ENCODE data around the gene LPP.

The LPP gene

GRCh38 chr3:188482929-188483328 lies 329.0 kb downstream of the LPP start:
- no peak for TF ChIP-seq REST (IDR thresholded peaks at IDR 0.05; ENCODE audit: insufficient read depth in 1 of 2, low read depth in 2 of 2, low read length in 2 of 2)
- TF ChIP-seq FOXP2 (optimal IDR thresholded peaks at IDR 0.05; ENCODE audit: borderline replicate concordance, extremely low read depth, extremely low read length, insufficient read depth): no peak

DNA sequence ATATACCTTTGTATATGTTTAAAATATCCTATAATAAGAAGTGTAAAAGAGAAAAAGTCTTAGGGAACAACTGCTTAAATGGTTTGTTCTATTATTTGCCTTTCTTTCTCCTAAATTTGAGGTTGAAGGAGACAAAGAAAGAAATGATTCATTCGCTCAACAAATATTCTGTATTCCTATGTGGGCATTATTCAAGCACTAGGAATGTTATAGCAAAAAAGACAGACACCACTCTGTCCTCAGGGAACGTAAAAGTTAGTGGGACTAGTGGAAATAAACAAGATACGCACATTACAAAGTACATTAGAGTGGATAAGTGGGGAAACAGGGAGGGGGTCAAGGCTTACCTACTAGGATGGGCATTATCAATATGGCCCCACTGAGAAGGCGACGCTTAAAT lies 332.2 kb downstream of the LPP start:
- TF ChIP-seq POLR2AphosphoS5 (IDR thresholded peaks at IDR 0.05; ENCODE audit: low read depth, low read length) (no peak), SIN3A (IDR thresholded peaks at IDR 0.05; ENCODE audit: borderline replicate concordance, insufficient read depth, low read length) (no peak), TAF1 (IDR thresholded peaks at IDR 0.05; ENCODE audit: borderline replicate concordance, insufficient read depth, low read length) (no peak), REST (IDR thresholded peaks at IDR 0.05; ENCODE audit: insufficient read depth in 1 of 2, low read depth in 2 of 2, low read length in 2 of 2) (no peak), FOXP2 (optimal IDR thresholded peaks at IDR 0.05; ENCODE audit: borderline replicate concordance, extremely low read depth, extremely low read length, insufficient read depth) (no peak)

- TF ChIP-seq FOXP2 (optimal IDR thresholded peaks at IDR 0.05; ENCODE audit: borderline replicate concordance, extremely low read depth, extremely low read length, insufficient read depth) (no peak), REST (IDR thresholded peaks at IDR 0.05; ENCODE audit: insufficient read depth in 1 of 2, low read depth in 2 of 2, low read length in 2 of 2) (no peak), TAF1 (IDR thresholded peaks at IDR 0.05; ENCODE audit: borderline replicate concordance, insufficient read depth, low read length) (no peak), SIN3A (IDR thresholded peaks at IDR 0.05; ENCODE audit: borderline replicate concordance, insufficient read depth, low read length) (no peak), POLR2AphosphoS5 (IDR thresholded peaks at IDR 0.05; ENCODE audit: low read depth, low read length) (no peak)
Measured at GRCh38 chr3:188486952-188487351, 333.0 kb downstream of the LPP start.

- no peak for TF ChIP-seq SIN3A (IDR thresholded peaks at IDR 0.05; ENCODE audit: borderline replicate concordance, insufficient read depth, low read length)
- no peak for TF ChIP-seq FOXP2 (optimal IDR thresholded peaks at IDR 0.05; ENCODE audit: borderline replicate concordance, extremely low read depth, extremely low read length, insufficient read depth)
- no peak for TF ChIP-seq POLR2AphosphoS5 (IDR thresholded peaks at IDR 0.05; ENCODE audit: low read depth, low read length)
- TF ChIP-seq REST (IDR thresholded peaks at IDR 0.05; ENCODE audit: insufficient read depth in 1 of 2, low read depth in 2 of 2, low read length in 2 of 2): no peak
- TF ChIP-seq TAF1 (IDR thresholded peaks at IDR 0.05; ENCODE audit: borderline replicate concordance, insufficient read depth, low read length): no peak
Measured at GRCh38 chr3:188487652-188488051, 333.7 kb downstream of the LPP start.

DNA sequence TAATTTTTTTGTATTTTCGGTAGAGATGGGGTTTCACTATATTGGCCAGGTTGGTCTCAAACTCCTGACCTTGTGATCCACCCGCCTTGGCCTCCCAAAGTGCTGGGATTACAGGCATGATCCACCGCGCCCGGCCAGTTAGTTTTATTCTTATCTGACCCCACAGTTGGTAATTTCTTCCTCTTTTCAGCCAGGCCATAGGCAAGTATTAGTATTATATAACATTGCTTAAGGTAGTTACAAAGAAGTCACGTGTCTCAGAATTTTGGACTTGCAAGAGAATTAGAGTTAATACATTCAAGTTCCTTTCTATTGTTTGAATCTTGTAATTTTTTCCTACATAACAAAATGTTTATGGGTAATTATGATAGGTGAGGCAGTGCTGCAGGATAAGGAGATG lies 334.8 kb downstream of the LPP start:
- TF ChIP-seq POLR2AphosphoS5 (IDR thresholded peaks at IDR 0.05; ENCODE audit: low read depth, low read length) (no peak), TAF1 (IDR thresholded peaks at IDR 0.05; ENCODE audit: borderline replicate concordance, insufficient read depth, low read length) (no peak), REST (IDR thresholded peaks at IDR 0.05; ENCODE audit: insufficient read depth in 1 of 2, low read depth in 2 of 2, low read length in 2 of 2) (no peak), FOXP2 (optimal IDR thresholded peaks at IDR 0.05; ENCODE audit: borderline replicate concordance, extremely low read depth, extremely low read length, insufficient read depth) (no peak), SIN3A (IDR thresholded peaks at IDR 0.05; ENCODE audit: borderline replicate concordance, insufficient read depth, low read length) (no peak)
